HG03521 (cell line): ENCODE data around the gene MYO3B.

Experiments used
- ATAC-seq: cut with Tn5 transposase; IDR thresholded peaks from one replicate; pipeline ENCODE4 v1.9.1; 2021; ENCODE audit warnings: mild to moderate bottlenecking, moderate library complexity; ENCODE audit not compliant: unreplicated experiment

MYO3B gene

GRCh38 chr2:170177950-170178781 is at the start of gene MYO3B:
Gene MYO3B, plus strand, starts transcription at chr2:170178147. Its CDS starts 141 bp downstream, at chr2:170178288.
- peak; percentile 50 for ATAC-seq

DNA sequence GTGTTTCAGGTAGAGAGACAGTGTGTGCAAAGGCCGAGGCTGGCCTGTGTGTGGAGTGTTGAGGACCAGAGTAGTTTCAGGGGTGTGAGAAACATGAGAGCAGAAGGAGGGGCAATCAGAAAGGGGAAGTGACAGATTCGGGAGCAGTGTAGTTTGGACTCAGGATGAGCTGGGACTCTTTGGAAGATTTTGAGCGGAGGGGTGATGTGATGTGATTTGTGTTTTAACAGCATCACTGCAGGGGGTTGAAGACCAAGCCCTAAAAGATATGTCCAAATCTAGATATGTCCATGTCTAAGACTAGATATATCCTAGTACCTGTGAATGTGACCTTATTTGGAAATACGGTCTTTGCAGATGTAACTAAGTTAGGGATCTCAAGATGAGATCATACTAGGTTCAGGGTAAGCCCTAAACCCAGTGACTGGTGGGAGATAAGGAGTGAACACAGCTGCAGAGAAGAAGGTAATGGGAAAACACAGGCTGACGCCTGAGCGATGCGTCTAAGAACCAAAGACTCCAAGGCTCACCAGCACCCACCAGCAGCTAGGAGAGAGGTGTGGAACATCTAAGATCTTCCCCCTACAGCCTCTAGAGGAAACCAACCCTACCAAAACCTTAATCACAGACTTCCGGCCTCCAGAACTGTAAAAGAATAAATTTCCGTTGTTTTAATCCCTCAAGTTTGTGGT is 38.5 kb upstream of the MYO3B start:
- ATAC-seq, result no peak

GRCh38 chr2:170140561-170140960 is 37.4 kb upstream of the MYO3B start:
- no peak for ATAC-seq

- no peak for ATAC-seq
Measured at GRCh38 chr2:170141865-170142264, 36.1 kb upstream of the MYO3B start.

- no peak for ATAC-seq
Measured at GRCh38 chr2:170142502-170142901, 35.4 kb upstream of the MYO3B start.

DNA sequence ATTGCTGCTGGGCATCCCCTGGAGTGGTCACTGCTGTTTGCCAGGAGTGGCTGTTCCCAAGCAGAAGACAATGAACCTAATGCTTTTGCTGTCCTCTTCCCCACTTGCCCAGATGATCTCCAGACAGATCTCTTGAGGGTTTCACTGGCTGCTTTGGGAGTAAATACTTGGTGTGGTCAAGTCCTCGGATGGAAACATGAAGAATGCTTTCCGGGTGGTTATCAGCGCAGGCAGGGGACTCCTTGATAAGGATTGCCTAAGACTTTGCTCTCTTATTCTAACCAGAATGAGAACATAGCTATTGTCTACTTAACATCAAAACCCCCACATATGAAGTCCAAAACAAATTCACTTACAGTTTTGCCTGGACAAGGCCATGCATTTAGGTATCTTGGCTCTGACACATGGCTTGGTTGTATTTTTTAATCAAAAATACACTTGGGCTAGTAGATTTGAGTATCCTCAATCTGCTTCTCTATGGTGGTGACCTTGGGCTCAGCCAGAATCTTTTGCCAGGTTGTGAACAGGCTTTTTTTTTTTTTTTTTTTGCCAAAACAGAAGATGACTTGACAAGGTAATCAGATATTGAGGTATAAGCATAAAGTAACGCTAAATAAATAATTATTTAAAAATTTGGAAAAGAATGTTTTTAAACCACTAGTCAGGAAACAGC is 34.8 kb upstream of the MYO3B start:
- no peak for ATAC-seq

- no peak for ATAC-seq
Measured at GRCh38 chr2:170144761-170145160, 33.2 kb upstream of the MYO3B start.

DNA sequence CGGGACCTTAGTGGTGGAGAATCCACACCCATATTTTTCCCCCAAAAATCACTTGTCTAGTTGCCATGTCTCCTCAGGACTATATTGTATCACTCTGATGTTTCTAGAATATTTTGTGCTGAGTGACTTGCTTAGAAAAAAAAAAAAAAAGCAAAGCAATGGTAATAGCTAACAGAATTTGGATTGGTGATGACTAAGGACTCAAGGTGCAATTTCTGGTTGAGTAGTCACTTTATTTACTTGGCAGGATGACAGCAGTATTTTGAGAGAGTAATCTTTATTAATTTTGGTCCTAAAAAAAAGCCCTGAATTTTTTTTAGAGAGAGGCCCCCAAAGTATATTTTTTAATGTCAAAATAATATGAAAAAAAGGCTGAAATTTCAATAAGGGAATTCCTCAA is 32.8 kb upstream of the MYO3B start:
- ATAC-seq, result no peak

DNA sequence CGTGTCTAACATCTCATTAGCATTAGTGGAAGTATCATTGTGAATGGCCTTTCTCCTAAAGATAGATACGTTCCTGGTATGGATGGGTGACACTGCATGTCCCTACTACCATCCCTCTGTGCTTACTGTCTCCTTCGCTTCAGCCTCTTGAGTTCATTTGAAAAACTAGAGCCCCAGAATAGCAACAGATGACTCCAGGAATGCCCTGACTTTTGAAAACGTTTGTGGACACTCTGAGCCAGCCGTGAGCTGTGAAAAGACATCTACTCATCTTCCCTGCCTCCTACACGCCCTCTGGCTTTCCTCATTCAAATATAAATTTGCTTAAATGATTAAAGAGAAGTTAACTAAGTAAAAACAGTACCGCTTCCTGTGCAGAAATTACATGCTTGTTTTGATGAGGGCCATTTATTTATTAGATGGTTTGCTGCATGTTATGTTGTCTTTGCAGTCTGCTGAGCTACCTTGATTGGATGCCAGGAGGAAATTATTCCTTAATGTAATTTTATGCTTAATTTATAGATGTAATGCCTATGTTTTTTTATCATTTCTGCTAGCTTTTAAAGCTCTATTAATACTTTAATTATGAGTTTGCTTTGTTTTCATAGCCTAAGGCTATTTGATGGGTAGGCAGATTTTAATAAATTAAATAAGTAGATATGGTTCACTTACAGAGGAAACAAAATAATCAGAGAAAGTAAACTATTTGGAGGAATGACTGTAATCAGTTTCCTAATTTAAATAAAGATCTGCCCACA is 32.1 kb upstream of the MYO3B start:
- no peak for ATAC-seq

GRCh38 chr2:170146784-170147183 is 31.2 kb upstream of the MYO3B start:
- ATAC-seq, result no peak

DNA sequence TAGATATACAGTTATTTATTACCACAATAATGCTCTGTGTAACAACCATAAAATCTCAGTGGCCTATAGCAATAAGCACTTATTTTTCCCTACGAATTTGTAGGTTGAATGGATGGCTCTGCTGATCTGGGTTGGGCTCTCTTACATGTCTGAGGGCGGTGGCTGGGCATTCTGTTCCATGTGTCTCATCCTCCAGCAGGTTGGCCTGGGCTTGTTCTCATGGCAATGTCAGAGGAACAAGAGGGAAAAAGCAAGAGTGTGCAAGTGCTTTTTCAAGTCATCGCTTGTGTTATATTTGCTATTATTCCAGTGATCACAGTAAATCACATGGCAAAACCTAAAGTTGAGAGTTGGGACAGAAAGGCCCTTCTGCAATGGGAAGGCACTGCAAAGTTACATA is 30.4 kb upstream of the MYO3B start:
- no peak for ATAC-seq

DNA sequence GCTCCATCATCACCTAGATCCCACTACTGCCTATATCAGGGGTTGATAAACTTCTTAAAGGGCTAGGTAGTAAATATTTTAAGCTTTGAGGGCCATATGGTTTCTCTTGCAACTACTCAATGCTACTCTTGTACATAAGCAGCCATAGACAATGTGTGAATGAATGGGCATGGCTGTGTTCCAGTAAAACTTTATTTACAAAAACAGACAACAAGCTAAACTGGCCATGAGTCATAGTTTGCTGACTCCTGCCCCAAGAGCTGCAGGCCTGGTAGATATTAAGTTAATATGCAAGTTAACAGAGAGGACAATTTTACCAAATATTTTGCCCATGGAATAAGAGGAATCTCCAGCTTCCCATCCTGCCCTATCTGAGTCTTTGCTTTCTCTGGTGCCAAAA is 29.8 kb upstream of the MYO3B start:
- no peak for ATAC-seq

GRCh38 chr2:170152421-170152820 is 25.5 kb upstream of the MYO3B start:
- no peak for ATAC-seq

- no peak for ATAC-seq
Measured at GRCh38 chr2:170155022-170155722, 22.8 kb upstream of the MYO3B start.

- ATAC-seq, result no peak
Measured at GRCh38 chr2:170155723-170156253, 22.2 kb upstream of the MYO3B start.

- no peak for ATAC-seq
Measured at GRCh38 chr2:170156592-170156991, 21.4 kb upstream of the MYO3B start.

- ATAC-seq, result no peak
Measured at GRCh38 chr2:170157025-170157684, 20.8 kb upstream of the MYO3B start.

DNA sequence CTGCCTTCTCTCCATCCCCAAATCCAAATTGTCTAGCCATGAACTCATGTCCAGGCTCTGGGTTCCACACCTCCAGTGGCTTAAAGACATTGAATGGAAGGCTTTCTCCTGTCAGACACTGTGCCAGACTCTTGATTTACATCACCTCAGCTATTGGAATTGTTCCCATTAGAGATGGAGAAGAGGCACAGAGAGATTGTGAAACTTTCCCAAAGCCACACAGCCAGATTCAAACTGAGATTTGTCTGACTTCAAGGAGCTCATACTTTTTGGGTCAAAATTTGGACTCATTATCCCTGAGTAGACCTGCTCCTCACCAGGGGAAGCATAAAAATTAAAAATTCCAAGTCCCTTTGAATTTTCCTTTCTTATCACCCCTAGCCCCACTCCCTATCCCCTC is 18.9 kb upstream of the MYO3B start:
- ATAC-seq, result no peak

- ATAC-seq, result no peak
Measured at GRCh38 chr2:170161516-170162270, 16.3 kb upstream of the MYO3B start.
